Right ventricle myocardium superior (tissue), 1 donor: ENCODE results near the gene SLC16A7. TPM values are rescaled to one million over a fixed set of nuclear protein-coding genes. Genes with fewer than 3 reads are reported as not detected.

ENCODE experiments used
- ATAC-seq: fragments of 200-7000 bp; cut with Tn5 transposase; one replicate; pipeline ENCODE4 v1.9.1; 2020; ENCODE audit warnings: mild to moderate bottlenecking; ENCODE audit not compliant: poor library complexity
- DNase-seq: peaks from one replicate; pipeline ENCODE4 v3.0.0-alpha.2; 2020
- intact Hi-C: fragments of 100-400 bp; cut with DNase I; formaldehyde crosslinking; loops from one replicate; pipeline ENCODE4 v1.11.2; 2022
- total RNA-seq: library from RNA; stranded (reverse); fragmentation: NEBNext Ultra II Directional; extraction: Animal tissue kit (Norgen Biotek cat#: 25700); gene quantifications from one replicate; pipeline ENCODE4 v1.2.1, GENCODE V29; 2021
- donor health status: DM: no; HTN: yes; CAD: no; lungs with severe emphysema.

SLC16A7 gene
- total RNA-seq, 1 donor from 2014 or later: 108 TPM

- intact Hi-C loops: no loop called here
- no peak for DNase-seq
- ATAC-seq: no peak
Observed at GRCh38 chr12:59654061-59654460, 58.2 kb downstream of the SLC16A7 start.

- intact Hi-C loops: no loop called here
- DNase-seq: no peak
- ATAC-seq: no peak
Observed at GRCh38 chr12:59657266-59657665, 61.4 kb downstream of the SLC16A7 start.

- ATAC-seq (no peak), DNase-seq (no peak)
- intact Hi-C loops: no loop called here
Observed at GRCh38 chr12:59657711-59658110, 61.9 kb downstream of the SLC16A7 start.

- DNase-seq (no peak), ATAC-seq (no peak)
- intact Hi-C loops: no loop called here
Observed at GRCh38 chr12:59660148-59660547, 64.3 kb downstream of the SLC16A7 start.

GRCh38 chr12:59660921-59661597 lies 65.2 kb downstream of the SLC16A7 start:
- no peak for ATAC-seq
- intact Hi-C loops: no loop called here
- no peak for DNase-seq

- ATAC-seq (peak; percentile 77), DNase-seq (no peak)
- intact Hi-C loops: no loop called here
Observed at GRCh38 chr12:59664495-59664894, 68.7 kb downstream of the SLC16A7 start.

- peak; percentile 32 for ATAC-seq
- intact Hi-C loops: no loop called here
- no peak for DNase-seq
Observed at GRCh38 chr12:59665701-59666100, 69.9 kb downstream of the SLC16A7 start.

GRCh38 chr12:59668674-59669073 lies 72.8 kb downstream of the SLC16A7 start:
- DNase-seq: no peak
- ATAC-seq: no peak
- intact Hi-C loops: no loop called here

- ATAC-seq: no peak
- no peak for DNase-seq
- intact Hi-C loops: no loop called here
Observed at GRCh38 chr12:59672273-59672672, 76.4 kb downstream of the SLC16A7 start.

GRCh38 chr12:59675461-59675860 lies 79.6 kb downstream of the SLC16A7 start:
- intact Hi-C loops: no loop called here
- no peak for DNase-seq
- ATAC-seq: no peak

- intact Hi-C loops: no loop called here
- ATAC-seq: peak; percentile 16
- no peak for DNase-seq
Observed at GRCh38 chr12:59677857-59678256, 82.0 kb downstream of the SLC16A7 start.

- ATAC-seq: peak; percentile 74
- peak; percentile 44 for DNase-seq
- intact Hi-C loops: no loop called here
Observed at GRCh38 chr12:59678759-59679411, 83.1 kb downstream of the SLC16A7 start.

- ATAC-seq: no peak
- intact Hi-C loops: no loop called here
- DNase-seq: no peak
Observed at GRCh38 chr12:59689776-59690175, 93.9 kb downstream of the SLC16A7 start.

- no peak for DNase-seq
- intact Hi-C loops: no loop called here
- ATAC-seq: peak; percentile 38
Observed at GRCh38 chr12:59695379-59695778, 99.5 kb downstream of the SLC16A7 start.

GRCh38 chr12:59698600-59698999 lies 102.8 kb downstream of the SLC16A7 start:
- ATAC-seq (peak; percentile 71), DNase-seq (no peak)
- intact Hi-C loops: no loop called here

- peak; percentile 67 for ATAC-seq
- DNase-seq: no peak
- intact Hi-C loops: no loop called here
Observed at GRCh38 chr12:59699421-59700152, 103.8 kb downstream of the SLC16A7 start.

- DNase-seq (no peak), ATAC-seq (no peak)
- intact Hi-C loops: no loop called here
Observed at GRCh38 chr12:59700153-59700450, 104.3 kb downstream of the SLC16A7 start.

GRCh38 chr12:59708064-59708463 lies 112.2 kb downstream of the SLC16A7 start:
- DNase-seq (no peak), ATAC-seq (no peak)
- intact Hi-C loops: no loop called here

- ATAC-seq (no peak), DNase-seq (no peak)
- intact Hi-C loops: no loop called here
Observed at GRCh38 chr12:59708484-59708883, 112.7 kb downstream of the SLC16A7 start.

- no peak for DNase-seq
- peak; percentile 35 for ATAC-seq
- intact Hi-C loops: no loop called here
Observed at GRCh38 chr12:59710004-59710628, 114.3 kb downstream of the SLC16A7 start.
